Measurements from ENCODE around the gene NSUN2.

The NSUN2 gene

GRCh38 chr5:6590581-6590980 lies 42.3 kb downstream of the NSUN2 start:
- H3K27me3 ChIP-seq (ENCODE audit: control insufficient read depth, insufficient read depth, low read length): no peaks in the 10 kb centered on the region
- no peak overlapping the region for H3K9ac ChIP-seq (ENCODE audit: low read length)
- no peak overlapping the region for H3K27ac ChIP-seq (ENCODE audit: low read length)
- H3K4me1 ChIP-seq (ENCODE audit: control insufficient read depth, low read depth, low read length): no peaks in the 10 kb centered on the region
- H3K4me3 ChIP-seq (ENCODE audit: low read length): no peak overlapping the region
- no peaks in the 10 kb centered on the region for H3K36me3 ChIP-seq (ENCODE audit: control insufficient read depth, low read depth, low read length)
- H3K9me3 ChIP-seq (ENCODE audit: control insufficient read depth, low read depth, low read length): no peaks in the 10 kb centered on the region

GRCh38 chr5:6587171-6587570 lies 45.7 kb downstream of the NSUN2 start:
- Histone ChIP-seq H3K4me1 (ENCODE audit: control insufficient read depth, low read depth, low read length) (no peaks in the 10 kb centered on the region), H3K4me3 (ENCODE audit: low read length) (no peak overlapping the region), H3K36me3 (ENCODE audit: control insufficient read depth, low read depth, low read length) (no peaks in the 10 kb centered on the region), H3K9ac (ENCODE audit: low read length) (no peak overlapping the region), H3K27me3 (ENCODE audit: control insufficient read depth, insufficient read depth, low read length) (peaks cover 27% of the 10 kb centered on the region), H3K27ac (ENCODE audit: low read length) (no peak overlapping the region), H3K9me3 (ENCODE audit: control insufficient read depth, low read depth, low read length) (no peaks in the 10 kb centered on the region)

GRCh38 chr5:6586647-6587042 lies 46.2 kb downstream of the NSUN2 start:
- Histone ChIP-seq H3K4me3 (ENCODE audit: low read length) (no peak overlapping the region), H3K4me1 (ENCODE audit: control insufficient read depth, low read depth, low read length) (no peaks in the 10 kb centered on the region), H3K9ac (ENCODE audit: low read length) (no peak overlapping the region), H3K27me3 (ENCODE audit: control insufficient read depth, insufficient read depth, low read length) (peaks cover 33% of the 10 kb centered on the region), H3K9me3 (ENCODE audit: control insufficient read depth, low read depth, low read length) (no peaks in the 10 kb centered on the region), H3K36me3 (ENCODE audit: control insufficient read depth, low read depth, low read length) (no peaks in the 10 kb centered on the region), H3K27ac (ENCODE audit: low read length) (no peak overlapping the region)

- no peaks in the 10 kb centered on the region for H3K36me3 ChIP-seq (ENCODE audit: control insufficient read depth, low read depth, low read length)
Measured at GRCh38 chr5:6585939-6586646, 46.8 kb downstream of the NSUN2 start.

GRCh38 chr5:6585168-6585567 lies 47.7 kb downstream of the NSUN2 start:
- no peak overlapping the region for H3K9ac ChIP-seq (ENCODE audit: low read length)
- H3K4me1 ChIP-seq (ENCODE audit: control insufficient read depth, low read depth, low read length): no peaks in the 10 kb centered on the region
- no peaks in the 10 kb centered on the region for H3K36me3 ChIP-seq (ENCODE audit: control insufficient read depth, low read depth, low read length)
- no peak overlapping the region for H3K27ac ChIP-seq (ENCODE audit: low read length)
- H3K4me3 ChIP-seq (ENCODE audit: low read length): no peak overlapping the region
- H3K9me3 ChIP-seq (ENCODE audit: control insufficient read depth, low read depth, low read length): no peaks in the 10 kb centered on the region
- peaks cover 33% of the 10 kb centered on the region for H3K27me3 ChIP-seq (ENCODE audit: control insufficient read depth, insufficient read depth, low read length)

More at GRCh38 chr5:6585939-6586646, 46.8 kb downstream of the NSUN2 start:
- Histone ChIP-seq H3K9me3 (ENCODE audit: control insufficient read depth, low read depth, low read length) (no peaks in the 10 kb centered on the region), H3K4me3 (ENCODE audit: low read length) (no peak overlapping the region), H3K9ac (ENCODE audit: low read length) (no peak overlapping the region), H3K4me1 (ENCODE audit: control insufficient read depth, low read depth, low read length) (no peaks in the 10 kb centered on the region), H3K27me3 (ENCODE audit: control insufficient read depth, insufficient read depth, low read length) (peaks cover 33% of the 10 kb centered on the region), H3K27ac (ENCODE audit: low read length) (no peak overlapping the region)

GRCh38 chr5:6584727-6585126 lies 48.1 kb downstream of the NSUN2 start:
- Histone ChIP-seq H3K36me3 (ENCODE audit: control insufficient read depth, low read depth, low read length) (no peaks in the 10 kb centered on the region), H3K4me3 (ENCODE audit: low read length) (no peak overlapping the region), H3K4me1 (ENCODE audit: control insufficient read depth, low read depth, low read length) (no peaks in the 10 kb centered on the region), H3K9me3 (ENCODE audit: control insufficient read depth, low read depth, low read length) (no peaks in the 10 kb centered on the region), H3K9ac (ENCODE audit: low read length) (no peak overlapping the region), H3K27me3 (ENCODE audit: control insufficient read depth, insufficient read depth, low read length) (peaks cover 33% of the 10 kb centered on the region), H3K27ac (ENCODE audit: low read length) (no peak overlapping the region)

- H3K4me1 ChIP-seq (ENCODE audit: control insufficient read depth, low read depth, low read length): no peaks in the 10 kb centered on the region
- H3K9me3 ChIP-seq (ENCODE audit: control insufficient read depth, low read depth, low read length): no peaks in the 10 kb centered on the region
- H3K9ac ChIP-seq (ENCODE audit: low read length): no peak overlapping the region
- H3K27me3 ChIP-seq (ENCODE audit: control insufficient read depth, insufficient read depth, low read length): peaks cover 33% of the 10 kb centered on the region
- H3K27ac ChIP-seq (ENCODE audit: low read length): no peak overlapping the region
- H3K4me3 ChIP-seq (ENCODE audit: low read length): no peak overlapping the region
- no peaks in the 10 kb centered on the region for H3K36me3 ChIP-seq (ENCODE audit: control insufficient read depth, low read depth, low read length)
Measured at GRCh38 chr5:6584101-6584645, 48.7 kb downstream of the NSUN2 start.

GRCh38 chr5:6583049-6583880 lies 49.6 kb downstream of the NSUN2 start:
- H3K27me3 ChIP-seq (ENCODE audit: control insufficient read depth, insufficient read depth, low read length): peaks cover 33% of the 10 kb centered on the region
- H3K4me3 ChIP-seq (ENCODE audit: low read length): peak overlapping the region; percentile 58

GRCh38 chr5:6582507-6583048 lies 50.3 kb downstream of the NSUN2 start:
- Histone ChIP-seq H3K9ac (ENCODE audit: low read length) (no peak overlapping the region), H3K4me3 (ENCODE audit: low read length) (peak overlapping the region; percentile 58), H3K27me3 (ENCODE audit: control insufficient read depth, insufficient read depth, low read length) (peaks cover 33% of the 10 kb centered on the region), H3K36me3 (ENCODE audit: control insufficient read depth, low read depth, low read length) (no peaks in the 10 kb centered on the region), H3K9me3 (ENCODE audit: control insufficient read depth, low read depth, low read length) (no peaks in the 10 kb centered on the region), H3K4me1 (ENCODE audit: control insufficient read depth, low read depth, low read length) (no peaks in the 10 kb centered on the region), H3K27ac (ENCODE audit: low read length) (no peak overlapping the region)

More at GRCh38 chr5:6583049-6583880, 49.6 kb downstream of the NSUN2 start:
- Histone ChIP-seq H3K4me1 (ENCODE audit: control insufficient read depth, low read depth, low read length) (no peaks in the 10 kb centered on the region), H3K9me3 (ENCODE audit: control insufficient read depth, low read depth, low read length) (no peaks in the 10 kb centered on the region), H3K36me3 (ENCODE audit: control insufficient read depth, low read depth, low read length) (no peaks in the 10 kb centered on the region), H3K9ac (ENCODE audit: low read length) (no peak overlapping the region), H3K27ac (ENCODE audit: low read length) (no peak overlapping the region)

GRCh38 chr5:6581559-6582426 lies 51.1 kb downstream of the NSUN2 start:
- Histone ChIP-seq H3K9me3 (ENCODE audit: control insufficient read depth, low read depth, low read length) (no peaks in the 10 kb centered on the region), H3K27ac (ENCODE audit: low read length) (no peak overlapping the region), H3K4me1 (ENCODE audit: control insufficient read depth, low read depth, low read length) (no peaks in the 10 kb centered on the region), H3K4me3 (ENCODE audit: low read length) (no peak overlapping the region), H3K27me3 (ENCODE audit: control insufficient read depth, insufficient read depth, low read length) (peaks cover 33% of the 10 kb centered on the region), H3K9ac (ENCODE audit: low read length) (no peak overlapping the region), H3K36me3 (ENCODE audit: control insufficient read depth, low read depth, low read length) (no peaks in the 10 kb centered on the region)

GRCh38 chr5:6581090-6581489 lies 51.8 kb downstream of the NSUN2 start:
- no peaks in the 10 kb centered on the region for H3K36me3 ChIP-seq (ENCODE audit: control insufficient read depth, low read depth, low read length)
- H3K4me3 ChIP-seq (ENCODE audit: low read length): no peak overlapping the region
- no peaks in the 10 kb centered on the region for H3K9me3 ChIP-seq (ENCODE audit: control insufficient read depth, low read depth, low read length)
- no peaks in the 10 kb centered on the region for H3K4me1 ChIP-seq (ENCODE audit: control insufficient read depth, low read depth, low read length)
- H3K9ac ChIP-seq (ENCODE audit: low read length): no peak overlapping the region
- H3K27me3 ChIP-seq (ENCODE audit: control insufficient read depth, insufficient read depth, low read length): peaks cover 33% of the 10 kb centered on the region
- H3K27ac ChIP-seq (ENCODE audit: low read length): no peak overlapping the region
